MM.1S (cell line): Measurements from ENCODE around the gene NDOR1.

ENCODE experiments used
- DNase-seq: peaks from one replicate; pipeline ENCODE4 v3.0.0-alpha.2; 2015
- H2AFZ ChIP-seq: fragments of 300-600 bp; sonication (generic); 2 replicates; pipeline ENCODE4 v1.6.0; 2016; ENCODE audit warnings: antibody characterized with exemption, low read length
- H3F3A ChIP-seq: fragments of 300-600 bp; sonication (generic); 2 replicates; pipeline ENCODE4 v1.6.1; 2016; ENCODE audit warnings: mild to moderate bottlenecking, antibody characterized with exemption, low read length, moderate library complexity, mixed read lengths; ENCODE audit not compliant: insufficient read depth
- H3K27ac ChIP-seq: fragments of 300-600 bp; sonication (generic); 2 replicates; pipeline ENCODE4 v1.5.1; 2016; ENCODE audit warnings: mild to moderate bottlenecking, low read length
- H3K27me3 ChIP-seq: fragments of 300-600 bp; sonication (generic); replicated peaks from 2 replicates; pipeline ENCODE4 v1.6.0; 2016; ENCODE audit warnings: low read length; ENCODE audit not compliant: insufficient read depth
- H3K36me3 ChIP-seq: fragments of 300-600 bp; sonication (generic); replicated peaks from 2 replicates; pipeline ENCODE4 v1.6.1; 2016; ENCODE audit warnings: mild to moderate bottlenecking, low read length, mixed read lengths; ENCODE audit not compliant: insufficient read depth
- H3K4me1 ChIP-seq: fragments of 300-600 bp; sonication (generic); 2 replicates; pipeline ENCODE4 v1.6.1; 2016; ENCODE audit warnings: low read length, mixed read lengths
- H3K4me2 ChIP-seq: fragments of 300-600 bp; sonication (generic); 2 replicates; pipeline ENCODE4 v1.6.0; 2016; ENCODE audit warnings: low read depth, low read length
- H3K4me3 ChIP-seq: fragments of 300-600 bp; sonication (generic); 2 replicates; pipeline ENCODE4 v1.5.1; 2016; ENCODE audit warnings: low read length, mixed read lengths
- H3K79me2 ChIP-seq: fragments of 300-600 bp; sonication (generic); 2 replicates; pipeline ENCODE4 v1.6.1; 2016; ENCODE audit warnings: mixed run types, low read length, mixed read lengths
- H3K9ac ChIP-seq: fragments of 300-600 bp; sonication (generic); 2 replicates; pipeline ENCODE4 v1.6.1; 2016; ENCODE audit warnings: low read length, mixed read lengths
- H3K9me2 ChIP-seq: fragments of 300-600 bp; sonication (generic); replicated peaks from 2 replicates; pipeline ENCODE4 v1.6.1; 2016; ENCODE audit warnings: mild to moderate bottlenecking, low read length, mixed read lengths; ENCODE audit not compliant: insufficient read depth
- H3K9me3 ChIP-seq: fragments of 300-600 bp; sonication (generic); replicated peaks from 2 replicates; pipeline ENCODE4 v1.6.1; 2016; ENCODE audit warnings: mild to moderate bottlenecking, low read length, mixed read lengths; ENCODE audit not compliant: insufficient read depth
- H4K20me1 ChIP-seq: fragments of 300-600 bp; sonication (generic); 2 replicates; pipeline ENCODE4 v1.6.1; 2016; ENCODE audit warnings: mild to moderate bottlenecking, low read length, moderate library complexity, mixed read lengths; ENCODE audit not compliant: insufficient read depth
- CTCF ChIP-seq: fragments of 300-600 bp; sonication (generic); IDR thresholded peaks from 2 replicates; pipeline ENCODE4 v1.5.1; 2016; ENCODE audit warnings: antibody characterized with exemption, low read length, mixed read lengths
- EZH2 ChIP-seq: fragments of 300-600 bp; sonication (generic); optimal IDR thresholded peaks from 2 replicates; pipeline ENCODE3; 2017; ENCODE audit warnings: low read depth, mild to moderate bottlenecking, antibody characterized with exemption, low read length, mixed read lengths
- EZH2phosphoT487 ChIP-seq: fragments of 300-600 bp; sonication (generic); IDR thresholded peaks from 2 replicates; pipeline ENCODE4 v1.6.1; 2018; ENCODE audit warnings: antibody characterized with exemption, low read length

Gene NDOR1

GRCh38 chr9:137225699-137226331 lies 20.3 kb downstream of the NDOR1 start:
- Histone ChIP-seq H3K4me1 (peaks cover 9% of the 10 kb centered on the region; the same call in 1 of the 2 replicates), H3K27me3 (peaks cover 28% of the 10 kb centered on the region), H3K27ac (no peak overlapping the region), H3K9me2 (no peaks in the 10 kb centered on the region), H3K4me3 (no peak overlapping the region), H3K9ac (no peak overlapping the region), H2AFZ (no peak overlapping the region), H3K9me3 (no peaks in the 10 kb centered on the region), H3F3A (no peaks in the 10 kb centered on the region; the same call in 1 of the 2 replicates), H3K79me2 (no peaks in the 10 kb centered on the region), H3K36me3 (no peaks in the 10 kb centered on the region), H4K20me1 (no peaks in the 10 kb centered on the region), H3K4me2 (no peak overlapping the region)
- DNase-seq: no peak
- no peak for TF ChIP-seq CTCF
- TF ChIP-seq EZH2phosphoT487: no peak
- no peak for TF ChIP-seq EZH2

GRCh38 chr9:137226338-137227053 lies 21.0 kb downstream of the NDOR1 start:
- no peak for DNase-seq
- H3K9ac ChIP-seq: no peak overlapping the region
- no peaks in the 10 kb centered on the region for H4K20me1 ChIP-seq
- no peaks in the 10 kb centered on the region; the same call in 1 of the 2 replicates for H3F3A ChIP-seq
- H3K36me3 ChIP-seq: no peaks in the 10 kb centered on the region
- no peak overlapping the region for H3K4me3 ChIP-seq
- H3K27ac ChIP-seq: no peak overlapping the region
- H2AFZ ChIP-seq: no peak overlapping the region
- H3K4me1 ChIP-seq: peaks cover 9% of the 10 kb centered on the region; the same call in 1 of the 2 replicates
- H3K4me2 ChIP-seq: no peak overlapping the region
- no peaks in the 10 kb centered on the region for H3K9me3 ChIP-seq
- no peak for TF ChIP-seq CTCF
- no peak for TF ChIP-seq EZH2phosphoT487
- no peak for TF ChIP-seq EZH2
- H3K9me2 ChIP-seq: no peaks in the 10 kb centered on the region
- H3K79me2 ChIP-seq: no peaks in the 10 kb centered on the region
- peaks cover 35% of the 10 kb centered on the region for H3K27me3 ChIP-seq

GRCh38 chr9:137227054-137227852 lies 21.8 kb downstream of the NDOR1 start, which contains the start of gene RNF224:
Gene RNF224, plus strand, starts transcription at chr9:137227502. Its CDS starts 834 bp downstream, at chr9:137228336.
- DNase-seq: peak; percentile 73
- Histone ChIP-seq H3K4me2 (no peak within 1 kb of the TSS), H3K9me3 (no peaks in the 10 kb centered on the region), H3K79me2 (no peaks in the 10 kb centered on the region), H3K4me3 (no peak within 1 kb of the TSS), H3F3A (no peaks in the 10 kb centered on the region; the same call in 1 of the 2 replicates), H3K9ac (no peak within 1 kb of the TSS), H3K4me1 (peaks cover 9% of the 10 kb centered on the region; the same call in 1 of the 2 replicates), H3K36me3 (no peaks in the 10 kb centered on the region), H2AFZ (no peak within 1 kb of the TSS), H4K20me1 (no peaks in the 10 kb centered on the region), H3K9me2 (no peaks in the 10 kb centered on the region), H3K27me3 (peaks cover 43% of the 10 kb centered on the region), H3K27ac (no peak within 1 kb of the TSS)
- TF ChIP-seq CTCF (peak; percentile 95), EZH2phosphoT487 (no peak), EZH2 (no peak)
